ENCODE results near the gene TMEM272. TPM values are rescaled to one million over a fixed set of nuclear protein-coding genes. Genes with fewer than 3 reads are reported as not detected.

TMEM272 gene
- total RNA-seq, 1 donor from 2014 or later = 2.9 TPM

- DNase-seq (ENCODE audit: low spot score in 2 of 2, unreplicated experiment in 2 of 2) = no peak
- H3K9me3 Mint-ChIP-seq = no peaks in the 10 kb centered on the region
- H3K4me1 Mint-ChIP-seq = no peaks in the 10 kb centered on the region
- no peak overlapping the region for H3K4me3 Mint-ChIP-seq
- no peaks in the 10 kb centered on the region for H3K36me3 Mint-ChIP-seq
- no peaks in the 10 kb centered on the region for H3K27me3 Mint-ChIP-seq (ENCODE audit: low read depth)
- no peak overlapping the region for H3K27ac Mint-ChIP-seq
- no peak for TF ChIP-seq CTCF (IDR thresholded peaks at IDR 0.05; ENCODE audit: unreplicated experiment)
Observed at GRCh38 chr13:51865838-51866237, 20.9 kb upstream of the TMEM272 start.

GRCh38 chr13:51862957-51863356 lies 18.0 kb upstream of the TMEM272 start:
- H3K4me3 Mint-ChIP-seq = no peak overlapping the region
- H3K36me3 Mint-ChIP-seq = no peaks in the 10 kb centered on the region
- TF ChIP-seq CTCF (IDR thresholded peaks at IDR 0.05; ENCODE audit: unreplicated experiment) = no peak
- H3K27ac Mint-ChIP-seq = no peak overlapping the region
- peaks cover 5% of the 10 kb centered on the region for H3K27me3 Mint-ChIP-seq (ENCODE audit: low read depth)
- H3K4me1 Mint-ChIP-seq = no peaks in the 10 kb centered on the region
- no peaks in the 10 kb centered on the region for H3K9me3 Mint-ChIP-seq
- no peak for DNase-seq (ENCODE audit: low spot score in 2 of 2, unreplicated experiment in 2 of 2)

GRCh38 chr13:51861723-51862300 lies 16.8 kb upstream of the TMEM272 start, which contains the start of gene CCDC70:
Gene CCDC70, plus strand, starts transcription at chr13:51861969. Its CDS starts 3,443 bp downstream, at chr13:51865412.
- Mint-ChIP-seq H3K4me3 (no peak within 1 kb of the TSS), H3K36me3 (peaks cover 2% of the 10 kb centered on the region), H3K4me1 (no peaks in the 10 kb centered on the region), H3K27ac (no peak within 1 kb of the TSS), H3K9me3 (peaks cover 3% of the 10 kb centered on the region), H3K27me3 (ENCODE audit: low read depth) (peaks cover 6% of the 10 kb centered on the region)
- DNase-seq (ENCODE audit: low spot score in 2 of 2, unreplicated experiment in 2 of 2) = no peak
- no peak for TF ChIP-seq CTCF (IDR thresholded peaks at IDR 0.05; ENCODE audit: unreplicated experiment)

GRCh38 chr13:51858433-51859247 lies 13.7 kb upstream of the TMEM272 start:
- no peak overlapping the region for H3K4me3 Mint-ChIP-seq
- H3K36me3 Mint-ChIP-seq = peaks cover 13% of the 10 kb centered on the region
- H3K4me1 Mint-ChIP-seq = no peaks in the 10 kb centered on the region
- H3K27ac Mint-ChIP-seq = no peak overlapping the region
- no peak for DNase-seq (ENCODE audit: low spot score in 2 of 2, unreplicated experiment in 2 of 2)
- H3K9me3 Mint-ChIP-seq = peaks cover 23% of the 10 kb centered on the region
- no peak for TF ChIP-seq CTCF (IDR thresholded peaks at IDR 0.05; ENCODE audit: unreplicated experiment)
- H3K27me3 Mint-ChIP-seq (ENCODE audit: low read depth) = peaks cover 6% of the 10 kb centered on the region

- DNase-seq (ENCODE audit: low spot score in 2 of 2, unreplicated experiment in 2 of 2) = no peak
- Mint-ChIP-seq H3K36me3 (peaks cover 13% of the 10 kb centered on the region), H3K9me3 (peaks cover 23% of the 10 kb centered on the region), H3K4me1 (no peaks in the 10 kb centered on the region), H3K27ac (no peak overlapping the region), H3K27me3 (ENCODE audit: low read depth) (peaks cover 6% of the 10 kb centered on the region), H3K4me3 (no peak overlapping the region)
- no peak for TF ChIP-seq CTCF (IDR thresholded peaks at IDR 0.05; ENCODE audit: unreplicated experiment)
Observed at GRCh38 chr13:51856998-51857397, 12.0 kb upstream of the TMEM272 start.
